Esophagus squamous epithelium (tissue), 4 donors: ENCODE measurements around the gene PHRF1.

Experiments used
- POLR2A ChIP-seq, 4 donors: fragments of 450-650 bp; IDR thresholded peaks; one replicate each; pipeline ENCODE4 v1.6.1; 2017; ENCODE audit warnings: antibody characterized with exemption in 4 of 4, mild to moderate bottlenecking in 4 of 4, moderate library complexity in 3 of 4
- TF ChIP-seq, protein P1 (sequence below), 6 experiments: fragments of 450-650 bp in 4 of 6; fragments of 200-600 bp in 2 of 6; sonication (generic) in 2 of 6; IDR thresholded peaks; one replicate each; pipeline ENCODE4 v1.5.1; 2016 to 2019; ENCODE audit warnings: antibody characterized with exemption in 6 of 6, mild to moderate bottlenecking in 4 of 6, moderate library complexity in 4 of 6

DNA sequence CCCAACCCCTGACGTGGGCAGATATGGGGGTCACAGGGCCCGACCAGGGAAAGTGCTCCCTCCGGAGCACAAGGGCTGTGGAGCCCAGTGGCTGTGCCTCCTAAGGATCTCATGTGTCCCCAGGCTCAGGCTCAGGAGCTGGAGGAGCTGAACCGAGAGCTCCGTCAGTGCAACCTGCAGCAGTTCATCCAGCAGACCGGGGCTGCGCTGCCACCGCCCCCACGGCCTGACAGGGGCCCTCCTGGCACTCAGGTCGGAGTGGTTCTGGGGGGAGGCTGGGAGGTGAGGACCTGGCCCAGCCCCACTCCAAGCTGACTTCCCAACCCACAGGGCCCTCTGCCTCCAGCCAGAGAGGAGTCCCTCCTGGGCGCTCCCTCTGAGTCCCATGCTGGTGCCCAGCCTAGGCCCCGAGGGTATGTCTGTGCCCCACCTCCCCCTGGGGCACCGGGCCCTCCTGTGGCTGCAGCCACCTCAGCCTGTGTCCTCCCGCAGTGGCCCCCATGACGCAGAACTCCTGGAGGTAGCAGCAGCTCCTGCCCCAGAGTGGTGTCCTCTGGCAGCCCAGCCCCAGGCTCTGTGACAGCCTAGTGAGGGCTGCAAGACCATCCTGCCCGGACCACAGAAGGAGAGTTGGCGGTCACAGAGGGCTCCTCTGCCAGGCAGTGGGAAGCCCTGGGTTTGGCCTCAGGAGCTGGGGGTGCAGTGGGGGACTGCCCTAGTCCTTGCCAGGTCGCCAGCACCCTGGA lies 13.0 kb upstream of the PHRF1 start:
- no peak for TF ChIP-seq POLR2A (IDR thresholded peaks at IDR 0.05)
- TF ChIP-seq, protein P1, sequence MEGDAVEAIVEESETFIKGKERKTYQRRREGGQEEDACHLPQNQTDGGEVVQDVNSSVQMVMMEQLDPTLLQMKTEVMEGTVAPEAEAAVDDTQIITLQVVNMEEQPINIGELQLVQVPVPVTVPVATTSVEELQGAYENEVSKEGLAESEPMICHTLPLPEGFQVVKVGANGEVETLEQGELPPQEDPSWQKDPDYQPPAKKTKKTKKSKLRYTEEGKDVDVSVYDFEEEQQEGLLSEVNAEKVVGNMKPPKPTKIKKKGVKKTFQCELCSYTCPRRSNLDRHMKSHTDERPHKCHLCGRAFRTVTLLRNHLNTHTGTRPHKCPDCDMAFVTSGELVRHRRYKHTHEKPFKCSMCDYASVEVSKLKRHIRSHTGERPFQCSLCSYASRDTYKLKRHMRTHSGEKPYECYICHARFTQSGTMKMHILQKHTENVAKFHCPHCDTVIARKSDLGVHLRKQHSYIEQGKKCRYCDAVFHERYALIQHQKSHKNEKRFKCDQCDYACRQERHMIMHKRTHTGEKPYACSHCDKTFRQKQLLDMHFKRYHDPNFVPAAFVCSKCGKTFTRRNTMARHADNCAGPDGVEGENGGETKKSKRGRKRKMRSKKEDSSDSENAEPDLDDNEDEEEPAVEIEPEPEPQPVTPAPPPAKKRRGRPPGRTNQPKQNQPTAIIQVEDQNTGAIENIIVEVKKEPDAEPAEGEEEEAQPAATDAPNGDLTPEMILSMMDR (IDR thresholded peaks at IDR 0.05) = no peak
